ENCODE measurements around the gene PSMB5.

Gene PSMB5

GRCh38 chr14:23034498-23035302 is at the start of gene PSMB5:
Gene PSMB5 (minus strand): TSS chr14:23034900. CDS start chr14:23034881, 19 bp downstream.
- DNase-seq (ENCODE audit: low spot score): peak; percentile 90

- no peak for DNase-seq (ENCODE audit: low spot score)
Observed at GRCh38 chr14:23080474-23080873, 45.8 kb upstream of the PSMB5 start.

GRCh38 chr14:23079716-23080115 is 45.0 kb upstream of the PSMB5 start:
- no peak for DNase-seq (ENCODE audit: low spot score)

- peak; percentile 83 for DNase-seq (ENCODE audit: low spot score)
Observed at GRCh38 chr14:23078692-23079116, 44.0 kb upstream of the PSMB5 start.

- DNase-seq (ENCODE audit: low spot score): no peak
Observed at GRCh38 chr14:23077962-23078361, 43.3 kb upstream of the PSMB5 start.

- no peak for DNase-seq (ENCODE audit: low spot score)
Observed at GRCh38 chr14:23076785-23077408, 42.2 kb upstream of the PSMB5 start.

GRCh38 chr14:23074906-23075305 is 40.2 kb upstream of the PSMB5 start:
- no peak for DNase-seq (ENCODE audit: low spot score)

- peak; percentile 2 for DNase-seq (ENCODE audit: low spot score)
Observed at GRCh38 chr14:23071921-23072539, 37.3 kb upstream of the PSMB5 start.

- DNase-seq (ENCODE audit: low spot score): peak; percentile 90
Observed at GRCh38 chr14:23071244-23071920, 36.7 kb upstream of the PSMB5 start.

- DNase-seq (ENCODE audit: low spot score): peak; percentile 27
Observed at GRCh38 chr14:23070262-23071129, 35.8 kb upstream of the PSMB5 start.

GRCh38 chr14:23069413-23069806 is 34.7 kb upstream of the PSMB5 start:
- DNase-seq (ENCODE audit: low spot score): peak; percentile 2

GRCh38 chr14:23068789-23069412 is 34.2 kb upstream of the PSMB5 start:
- DNase-seq (ENCODE audit: low spot score): peak; percentile 89

GRCh38 chr14:23067847-23068788 is 33.4 kb upstream of the PSMB5 start:
- peak; percentile 34 for DNase-seq (ENCODE audit: low spot score)

- DNase-seq (ENCODE audit: low spot score): no peak
Observed at GRCh38 chr14:23066855-23067744, 32.4 kb upstream of the PSMB5 start.

- no peak for DNase-seq (ENCODE audit: low spot score)
Observed at GRCh38 chr14:23066368-23066767, 31.7 kb upstream of the PSMB5 start.

GRCh38 chr14:23063601-23064000 is 28.9 kb upstream of the PSMB5 start:
- DNase-seq (ENCODE audit: low spot score): no peak

GRCh38 chr14:23062002-23062401 is 27.3 kb upstream of the PSMB5 start:
- peak; percentile 91 for DNase-seq (ENCODE audit: low spot score)

- DNase-seq (ENCODE audit: low spot score): no peak
Observed at GRCh38 chr14:23060536-23061260, 26.0 kb upstream of the PSMB5 start.
